RPMI8226 (cell line): ENCODE data around the gene MED13L.
A peak's percentile ranks its signal among the peaks of the same experiment; 100 is the strongest.

Experiments
- DNase-seq: peaks from one replicate; pipeline ENCODE4 v3.0.0-alpha.2; 2015

The MED13L gene

DNA sequence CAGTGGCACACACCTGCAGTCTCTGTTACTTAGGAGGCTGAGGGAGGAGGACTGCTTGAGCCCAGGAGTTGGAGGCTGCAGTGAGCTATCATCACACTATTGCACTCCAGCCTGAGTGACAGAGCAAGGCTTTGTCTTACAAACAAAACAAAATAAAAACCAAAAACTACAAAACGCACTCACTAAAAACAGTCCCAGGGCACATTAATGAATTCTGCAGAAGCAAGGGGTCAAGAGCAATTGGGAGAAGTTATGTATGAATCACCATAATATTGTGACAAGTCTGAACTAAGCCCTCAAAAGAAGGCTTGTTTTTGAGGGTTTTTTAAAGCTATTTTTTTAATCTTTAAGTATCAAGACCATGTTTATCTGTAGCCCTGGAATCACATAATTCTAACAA is 201.1 kb downstream of the MED13L start:
- no peak for DNase-seq

GRCh38 chr12:116074686-116075085 is 202.8 kb downstream of the MED13L start:
- DNase-seq, result no peak

DNA sequence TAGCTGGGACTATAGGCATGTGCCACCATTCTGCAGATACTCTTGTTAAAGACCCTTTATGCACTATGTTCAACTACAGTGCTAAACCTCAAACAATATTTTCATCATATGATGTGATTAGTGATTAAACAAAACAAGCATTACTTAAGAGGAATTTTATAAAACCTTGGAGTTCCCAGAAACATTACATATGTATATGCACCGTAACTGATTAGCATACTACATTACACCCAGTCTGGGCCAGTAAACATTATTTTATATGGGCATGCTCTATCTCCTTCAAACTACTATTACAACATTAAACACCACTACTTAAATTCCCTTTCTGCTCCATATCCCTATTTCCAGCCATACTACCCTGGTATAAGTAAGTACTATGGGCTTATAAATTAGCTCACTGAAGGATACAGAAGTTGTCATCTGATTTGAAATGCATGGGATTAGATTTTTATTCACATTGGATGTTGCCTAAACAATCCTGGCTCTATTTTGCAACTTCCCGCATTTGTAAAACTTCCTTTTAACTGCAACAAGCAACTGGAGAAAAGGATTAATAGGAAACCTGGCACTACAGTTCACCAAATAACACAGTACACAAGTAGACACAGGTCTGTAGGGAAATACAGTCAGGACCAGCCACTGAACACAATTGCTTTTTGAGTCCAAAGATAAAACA is 205.8 kb downstream of the MED13L start:
- DNase-seq, result no peak

GRCh38 chr12:116070444-116070843 is 207.0 kb downstream of the MED13L start:
- DNase-seq, result no peak

GRCh38 chr12:116069943-116070342 is 207.6 kb downstream of the MED13L start:
- DNase-seq, result no peak

DNA sequence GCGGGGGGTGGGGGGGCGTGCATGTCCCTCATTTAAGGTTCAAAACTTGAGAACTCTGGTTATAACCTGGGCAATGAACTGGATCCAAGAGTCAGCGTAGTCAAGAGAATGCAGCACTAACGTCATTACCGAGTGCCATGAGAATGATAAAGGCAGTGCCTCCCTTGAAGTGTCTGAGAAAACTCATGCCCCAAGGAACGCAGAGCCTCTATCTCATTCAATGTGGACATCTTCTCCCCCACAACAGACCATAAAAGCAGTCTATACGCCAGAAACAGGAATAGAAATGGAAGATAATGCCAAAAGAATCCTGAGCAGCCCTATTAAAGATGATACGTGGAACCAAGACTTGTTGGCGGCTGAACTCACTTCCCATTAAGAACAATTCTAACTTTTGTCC is 208.6 kb downstream of the MED13L start:
- no peak for DNase-seq

DNA sequence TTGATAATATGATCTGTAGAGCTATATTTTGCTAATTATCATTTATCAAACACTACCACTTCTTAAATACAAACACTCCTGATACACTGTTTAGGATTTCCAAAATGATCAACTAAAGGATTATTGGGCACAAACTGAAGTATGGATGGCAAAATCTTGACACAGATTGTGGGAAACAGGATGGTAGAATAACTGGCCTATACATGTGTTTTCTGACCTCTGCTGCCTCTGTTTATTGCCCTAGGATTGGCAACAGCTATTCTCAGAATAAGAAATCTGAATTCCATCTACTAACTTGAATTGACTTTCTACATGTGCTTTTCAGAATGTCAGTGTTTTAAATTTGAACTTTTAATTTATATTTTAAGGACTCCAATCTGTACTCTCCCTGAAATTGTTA is 209.1 kb downstream of the MED13L start:
- no peak for DNase-seq

- no peak for DNase-seq
These were observed 209.6 kb downstream of the MED13L start for GRCh38 chr12:116067892-116068291.

GRCh38 chr12:116066381-116067230 is 210.9 kb downstream of the MED13L start:
- DNase-seq, result peak; percentile 57

GRCh38 chr12:116065606-116066005 is 211.9 kb downstream of the MED13L start:
- DNase-seq, result peak; percentile 22

- DNase-seq, result no peak
These were observed 213.0 kb downstream of the MED13L start for GRCh38 chr12:116064493-116064892.

DNA sequence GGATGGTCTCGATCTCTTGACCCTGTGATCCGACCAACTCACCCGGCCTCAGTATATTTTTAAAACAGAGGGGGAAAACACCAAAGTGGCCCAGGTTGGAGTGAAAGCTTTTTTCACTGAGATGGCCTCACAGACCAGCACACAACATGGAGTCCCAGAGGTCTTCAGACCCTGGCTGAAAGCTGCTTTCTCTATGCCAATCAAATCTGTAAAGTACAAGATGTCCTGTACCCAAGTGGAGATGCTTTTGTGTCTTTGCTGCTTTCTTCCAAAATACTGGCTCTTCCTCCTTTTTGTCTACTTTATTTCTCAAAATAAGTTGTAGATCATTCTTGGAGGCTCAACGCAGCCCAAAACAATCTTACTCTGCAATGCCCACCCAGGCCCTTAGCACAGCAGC is 214.8 kb downstream of the MED13L start:
- no peak for DNase-seq

- peak; percentile 6 for DNase-seq
These were observed 216.7 kb downstream of the MED13L start for GRCh38 chr12:116060764-116061163.

GRCh38 chr12:116059904-116060303 is 217.6 kb downstream of the MED13L start:
- no peak for DNase-seq

DNA sequence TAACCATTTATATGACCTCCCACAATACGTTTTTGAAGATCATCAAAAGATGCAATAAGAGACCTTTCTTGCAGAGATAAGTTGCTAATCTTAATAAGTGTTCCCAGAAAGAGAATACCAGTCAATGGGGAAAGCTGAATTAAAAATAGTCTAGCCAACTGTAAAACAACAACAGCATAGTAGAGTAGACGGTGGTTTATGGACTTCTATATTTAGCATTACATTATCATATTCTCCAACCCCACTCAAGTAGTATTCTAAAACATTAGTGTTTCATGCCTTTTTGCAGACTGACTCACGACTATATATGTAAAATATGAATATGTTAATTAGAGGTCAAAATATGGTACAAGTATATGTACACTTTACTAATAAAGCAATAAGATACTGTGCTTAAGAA is 218.9 kb downstream of the MED13L start:
- DNase-seq, result no peak

DNA sequence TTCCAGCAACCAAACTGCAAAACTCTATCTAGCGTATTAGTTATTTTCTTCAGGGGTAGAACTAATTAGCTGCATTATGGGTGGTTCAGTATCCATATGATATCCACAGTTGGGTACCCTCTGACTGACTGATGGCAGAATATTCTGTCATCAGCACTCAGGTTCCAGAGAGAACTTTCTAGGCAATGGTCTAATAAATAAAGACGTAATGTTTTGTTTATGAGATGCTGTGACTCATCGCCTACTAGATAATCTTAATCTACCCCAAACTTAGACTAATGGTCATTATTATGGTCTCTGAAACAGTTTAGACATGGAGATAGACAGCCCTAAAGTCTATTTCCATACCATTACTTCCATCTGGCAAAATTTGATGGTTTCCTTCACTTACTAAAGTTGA is 220.1 kb downstream of the MED13L start:
- DNase-seq, result no peak

DNA sequence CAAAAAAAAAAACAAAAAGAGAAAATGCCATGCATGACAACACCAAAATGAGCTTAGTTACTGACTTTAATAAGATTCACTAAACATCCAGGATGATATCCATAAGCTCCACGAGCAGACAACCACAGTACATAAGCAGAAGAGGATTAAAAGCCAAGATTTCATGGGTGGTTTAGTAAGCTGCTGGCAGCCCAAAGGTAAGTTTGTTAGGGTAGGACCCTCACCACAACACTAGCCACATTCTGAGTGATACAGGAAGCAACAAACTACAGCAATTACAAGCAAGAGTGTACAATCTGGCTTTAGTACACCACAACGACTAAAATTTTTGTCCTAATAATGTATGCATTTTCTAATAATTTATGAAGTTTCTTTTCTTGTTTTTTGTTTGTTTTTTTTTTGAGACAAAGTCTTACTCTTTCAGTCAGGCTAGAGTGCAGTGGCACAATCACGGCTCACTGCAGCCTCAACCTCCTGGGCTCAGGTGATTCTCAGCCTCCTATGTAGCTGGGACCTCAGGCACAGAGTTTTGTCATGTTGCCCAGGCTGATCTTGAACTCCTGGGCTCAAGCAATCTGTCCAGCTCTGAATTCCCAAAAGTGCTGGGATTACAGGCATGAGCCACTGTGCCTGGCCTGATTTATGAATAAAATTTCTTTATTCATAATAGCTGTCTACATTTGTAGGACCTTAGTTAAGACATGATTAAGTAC is 221.4 kb downstream of the MED13L start:
- no peak for DNase-seq

DNA sequence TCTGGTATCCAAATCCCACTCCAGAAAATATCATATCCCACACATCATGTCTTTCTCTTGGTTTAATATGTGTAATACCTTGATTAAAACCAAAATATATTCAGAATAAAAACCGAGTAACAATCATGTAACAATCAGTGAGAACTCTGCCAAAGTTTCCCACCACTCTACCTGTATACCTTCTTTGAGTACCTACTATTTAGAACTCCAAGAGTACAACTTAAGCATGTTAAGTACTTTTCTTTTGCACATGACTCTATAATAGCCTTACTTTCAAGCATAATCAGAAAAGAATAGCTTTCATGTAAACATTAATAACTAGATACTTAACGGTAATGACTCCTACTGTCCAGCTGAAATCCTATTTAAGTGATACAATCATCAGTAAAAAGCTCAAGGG is 223.2 kb downstream of the MED13L start:
- no peak for DNase-seq

- DNase-seq, result no peak
These were observed 223.9 kb downstream of the MED13L start for GRCh38 chr12:116053479-116054200.

DNA sequence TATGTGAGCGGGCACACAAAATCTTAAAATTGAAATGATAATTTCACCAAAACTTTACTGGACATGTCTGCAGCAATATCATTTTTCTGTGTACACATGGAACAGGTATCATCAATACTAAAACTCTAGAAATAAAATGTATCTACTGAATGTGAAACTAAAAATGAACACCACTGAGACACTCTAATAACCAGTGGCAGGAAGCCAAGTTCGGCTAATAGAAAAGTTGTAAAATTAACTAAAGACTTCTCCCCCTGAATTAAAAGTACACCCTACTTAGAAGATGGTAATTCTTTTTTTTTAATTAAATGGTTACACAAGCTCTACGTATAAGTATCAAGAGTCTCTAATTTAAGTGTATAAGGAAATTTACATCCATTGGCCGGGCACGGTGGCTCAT is 227.2 kb downstream of the MED13L start:
- peak; percentile 50 for DNase-seq

GRCh38 chr12:116048879-116049278 is 228.6 kb downstream of the MED13L start:
- peak; percentile 7 for DNase-seq

GRCh38 chr12:116046039-116046438 is 231.5 kb downstream of the MED13L start:
- no peak for DNase-seq

GRCh38 chr12:116045150-116045549 is 232.3 kb downstream of the MED13L start:
- no peak for DNase-seq
